ENCODE measurements around the gene TOM1L1.

The TOM1L1 gene

DNA sequence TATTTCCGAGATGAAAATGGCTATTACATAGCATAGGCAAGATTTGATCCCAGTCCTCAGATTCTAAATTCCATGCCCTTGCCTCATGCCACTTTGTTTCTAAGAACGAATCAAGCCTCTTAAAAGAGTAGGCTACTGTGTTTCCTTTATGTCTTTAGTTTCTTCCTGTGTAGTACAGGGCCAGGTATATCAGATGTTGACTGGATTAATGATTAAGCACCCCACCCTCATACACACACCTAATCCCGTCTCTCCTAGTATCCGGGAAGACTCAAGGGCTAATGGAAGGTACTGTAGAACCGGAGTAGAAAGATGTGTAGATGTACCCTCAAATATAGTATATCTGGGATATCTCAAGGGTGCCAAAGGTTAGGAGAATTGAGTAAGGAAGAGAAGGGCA is 6.7 kb downstream of the TOM1L1 start:
- H3K27me3 Mint-ChIP-seq: peaks cover 6% of the 10 kb centered on the region
- no peak overlapping the region for H3K4me3 Mint-ChIP-seq
- H3K4me1 Mint-ChIP-seq (ENCODE audit: low read depth): no peaks in the 10 kb centered on the region
- DNase-seq: no peak
- no peaks in the 10 kb centered on the region for H3K36me3 Mint-ChIP-seq (ENCODE audit: low read depth)
- H3K9me3 Mint-ChIP-seq: no peaks in the 10 kb centered on the region
- H3K27ac Mint-ChIP-seq: no peak overlapping the region

- H3K9me3 Mint-ChIP-seq: no peaks in the 10 kb centered on the region
- no peak overlapping the region for H3K4me3 Mint-ChIP-seq
- H3K27ac Mint-ChIP-seq: no peak overlapping the region
- no peaks in the 10 kb centered on the region for H3K4me1 Mint-ChIP-seq (ENCODE audit: low read depth)
- H3K27me3 Mint-ChIP-seq: no peaks in the 10 kb centered on the region
- no peak for DNase-seq
- H3K36me3 Mint-ChIP-seq (ENCODE audit: low read depth): no peaks in the 10 kb centered on the region
Observed at GRCh38 chr17:54909766-54910165, 9.1 kb downstream of the TOM1L1 start.

DNA sequence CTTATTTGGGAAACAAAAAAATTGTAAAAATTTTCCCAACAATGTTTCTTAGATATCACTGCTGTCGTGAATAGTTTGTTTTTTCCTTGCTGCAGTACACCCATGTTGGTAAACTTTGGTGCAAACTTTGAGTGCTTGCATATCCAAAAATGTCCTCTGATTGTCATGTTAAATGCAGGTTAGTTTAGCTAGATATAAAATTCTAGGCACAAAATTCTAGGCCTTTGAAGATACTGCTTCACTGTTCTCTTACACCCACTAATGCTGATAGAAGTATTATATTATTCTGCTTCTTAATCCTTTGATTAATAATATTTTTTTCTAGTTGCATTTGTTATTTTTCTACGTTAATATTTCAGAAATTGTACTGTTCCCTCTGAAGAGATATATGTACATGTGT is 16.1 kb downstream of the TOM1L1 start:
- no peak overlapping the region for H3K27ac Mint-ChIP-seq
- H3K4me1 Mint-ChIP-seq (ENCODE audit: low read depth): no peaks in the 10 kb centered on the region
- no peaks in the 10 kb centered on the region for H3K36me3 Mint-ChIP-seq (ENCODE audit: low read depth)
- H3K27me3 Mint-ChIP-seq: no peaks in the 10 kb centered on the region
- DNase-seq: no peak
- peaks cover 9% of the 10 kb centered on the region for H3K9me3 Mint-ChIP-seq
- H3K4me3 Mint-ChIP-seq: no peak overlapping the region

- H3K4me3 Mint-ChIP-seq: no peak overlapping the region
- peaks cover 9% of the 10 kb centered on the region for H3K9me3 Mint-ChIP-seq
- DNase-seq: no peak
- no peak overlapping the region for H3K27ac Mint-ChIP-seq
- no peaks in the 10 kb centered on the region for H3K4me1 Mint-ChIP-seq (ENCODE audit: low read depth)
- H3K27me3 Mint-ChIP-seq: peaks cover 4% of the 10 kb centered on the region
- no peaks in the 10 kb centered on the region for H3K36me3 Mint-ChIP-seq (ENCODE audit: low read depth)
Observed at GRCh38 chr17:54919425-54919824, 18.8 kb downstream of the TOM1L1 start.

- DNase-seq: no peak
- Mint-ChIP-seq H3K27ac (no peak overlapping the region), H3K4me1 (ENCODE audit: low read depth) (no peaks in the 10 kb centered on the region), H3K4me3 (no peak overlapping the region), H3K9me3 (peaks cover 9% of the 10 kb centered on the region), H3K36me3 (ENCODE audit: low read depth) (no peaks in the 10 kb centered on the region), H3K27me3 (peaks cover 4% of the 10 kb centered on the region)
Observed at GRCh38 chr17:54920819-54921218, 20.2 kb downstream of the TOM1L1 start.

- H3K4me1 Mint-ChIP-seq (ENCODE audit: low read depth): no peaks in the 10 kb centered on the region
- H3K27me3 Mint-ChIP-seq: peaks cover 10% of the 10 kb centered on the region
- H3K4me3 Mint-ChIP-seq: no peak overlapping the region
- DNase-seq: no peak
- no peaks in the 10 kb centered on the region for H3K9me3 Mint-ChIP-seq
- no peaks in the 10 kb centered on the region for H3K36me3 Mint-ChIP-seq (ENCODE audit: low read depth)
- no peak overlapping the region for H3K27ac Mint-ChIP-seq
Observed at GRCh38 chr17:54924405-54924804, 23.8 kb downstream of the TOM1L1 start.

- no peaks in the 10 kb centered on the region for H3K4me1 Mint-ChIP-seq (ENCODE audit: low read depth)
- H3K4me3 Mint-ChIP-seq: no peak overlapping the region
- H3K27ac Mint-ChIP-seq: no peak overlapping the region
- no peaks in the 10 kb centered on the region for H3K9me3 Mint-ChIP-seq
- no peak for DNase-seq
- no peaks in the 10 kb centered on the region for H3K36me3 Mint-ChIP-seq (ENCODE audit: low read depth)
- H3K27me3 Mint-ChIP-seq: peaks cover 14% of the 10 kb centered on the region
Observed at GRCh38 chr17:54927525-54927924, 26.9 kb downstream of the TOM1L1 start.

DNA sequence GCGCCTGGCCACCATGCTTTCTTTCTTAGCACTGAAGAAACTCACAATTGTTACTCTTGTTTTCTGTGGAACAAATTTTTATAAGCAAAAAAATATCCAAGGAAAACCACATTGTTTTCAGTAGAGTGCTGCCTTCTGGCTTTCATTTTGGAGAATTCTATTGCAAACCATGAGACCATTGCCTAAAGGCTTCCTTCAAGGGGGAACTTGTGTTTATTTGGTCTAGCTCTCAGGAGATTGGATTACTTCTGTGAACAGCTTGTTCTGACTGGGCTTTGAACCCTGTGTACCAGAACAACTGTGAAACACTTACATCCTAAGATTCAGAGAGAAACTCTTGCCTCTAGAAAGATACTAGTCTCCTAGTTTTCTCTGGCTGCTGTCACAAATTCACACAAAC is 32.1 kb downstream of the TOM1L1 start:
- Mint-ChIP-seq H3K36me3 (ENCODE audit: low read depth) (no peaks in the 10 kb centered on the region), H3K4me1 (ENCODE audit: low read depth) (no peaks in the 10 kb centered on the region), H3K27me3 (peaks cover 12% of the 10 kb centered on the region), H3K4me3 (no peak overlapping the region), H3K9me3 (no peaks in the 10 kb centered on the region), H3K27ac (no peak overlapping the region)
- DNase-seq: no peak

DNA sequence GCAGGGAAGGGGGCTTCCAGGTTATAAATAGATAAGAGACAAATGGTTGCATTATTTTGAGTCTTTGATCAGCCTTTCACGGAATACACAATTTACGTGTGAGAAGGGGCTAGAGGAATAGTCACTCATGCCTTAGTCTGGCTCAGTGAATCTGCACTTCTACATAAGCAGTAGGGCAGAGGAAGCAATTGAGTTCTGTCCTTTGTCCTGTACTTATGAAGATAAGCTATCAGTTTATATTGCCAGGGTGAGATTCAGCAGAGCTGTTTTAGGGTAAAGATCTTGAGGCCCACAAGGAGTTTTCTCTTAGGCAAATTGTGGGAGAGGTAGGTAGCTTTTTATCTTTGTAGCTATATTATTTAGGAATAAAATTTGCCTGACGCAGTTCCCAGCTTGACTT is 33.3 kb downstream of the TOM1L1 start:
- H3K27ac Mint-ChIP-seq: no peak overlapping the region
- no peaks in the 10 kb centered on the region for H3K36me3 Mint-ChIP-seq (ENCODE audit: low read depth)
- no peak overlapping the region for H3K4me3 Mint-ChIP-seq
- peaks cover 9% of the 10 kb centered on the region for H3K27me3 Mint-ChIP-seq
- no peaks in the 10 kb centered on the region for H3K9me3 Mint-ChIP-seq
- DNase-seq: no peak
- no peaks in the 10 kb centered on the region for H3K4me1 Mint-ChIP-seq (ENCODE audit: low read depth)

- Mint-ChIP-seq H3K4me3 (no peak overlapping the region), H3K36me3 (ENCODE audit: low read depth) (no peaks in the 10 kb centered on the region), H3K27me3 (peaks cover 8% of the 10 kb centered on the region), H3K27ac (no peak overlapping the region), H3K4me1 (ENCODE audit: low read depth) (no peaks in the 10 kb centered on the region), H3K9me3 (no peaks in the 10 kb centered on the region)
- DNase-seq: no peak
Observed at GRCh38 chr17:54935471-54935870, 34.8 kb downstream of the TOM1L1 start.

DNA sequence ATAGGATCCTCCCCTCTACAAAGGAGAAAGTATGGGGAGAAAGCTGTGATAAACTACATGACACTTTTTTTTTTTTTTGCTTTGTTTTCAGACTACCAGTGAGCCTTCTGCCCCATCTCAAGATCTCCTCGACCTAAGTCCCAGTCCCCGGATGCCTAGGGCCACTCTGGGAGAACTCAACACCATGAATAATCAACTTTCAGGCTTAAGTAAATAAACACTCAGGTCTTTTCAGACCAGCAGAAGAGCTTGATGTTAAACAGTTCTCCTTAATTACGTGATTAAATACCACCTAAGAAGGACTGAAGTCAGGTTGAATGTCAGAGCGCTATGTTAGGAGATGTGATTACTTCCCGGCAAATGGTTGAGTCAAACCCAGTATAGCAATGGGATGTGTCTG is 36.4 kb downstream of the TOM1L1 start:
- no peak for DNase-seq
- Mint-ChIP-seq H3K9me3 (no peaks in the 10 kb centered on the region), H3K4me1 (ENCODE audit: low read depth) (no peaks in the 10 kb centered on the region), H3K27me3 (peaks cover 7% of the 10 kb centered on the region), H3K4me3 (no peak overlapping the region), H3K36me3 (ENCODE audit: low read depth) (no peaks in the 10 kb centered on the region), H3K27ac (no peak overlapping the region)

DNA sequence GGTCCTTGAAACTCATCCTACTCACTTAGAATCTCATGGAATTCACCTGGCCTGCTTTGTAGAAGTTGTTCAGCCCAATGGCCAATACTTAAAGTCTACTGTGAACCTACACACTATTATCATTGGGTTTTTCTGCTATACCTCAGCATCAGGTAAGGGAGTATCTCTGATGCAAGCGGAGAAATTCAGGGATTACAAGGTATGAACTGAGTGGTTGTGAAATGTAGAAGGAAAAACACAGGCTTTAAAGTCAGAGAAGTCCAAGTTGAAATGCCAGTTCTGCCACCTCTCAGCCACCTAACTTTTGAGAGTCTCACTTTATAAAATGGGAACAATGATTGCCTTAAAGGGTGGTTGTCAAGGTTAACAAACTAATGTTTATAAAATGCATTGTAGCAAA is 36.8 kb downstream of the TOM1L1 start:
- H3K36me3 Mint-ChIP-seq (ENCODE audit: low read depth): no peaks in the 10 kb centered on the region
- H3K27ac Mint-ChIP-seq: no peak overlapping the region
- H3K4me3 Mint-ChIP-seq: no peak overlapping the region
- DNase-seq: no peak
- H3K27me3 Mint-ChIP-seq: peaks cover 4% of the 10 kb centered on the region
- H3K9me3 Mint-ChIP-seq: no peaks in the 10 kb centered on the region
- H3K4me1 Mint-ChIP-seq (ENCODE audit: low read depth): no peaks in the 10 kb centered on the region

GRCh38 chr17:54941285-54941684 is 40.6 kb downstream of the TOM1L1 start:
- no peak overlapping the region for H3K27ac Mint-ChIP-seq
- no peaks in the 10 kb centered on the region for H3K9me3 Mint-ChIP-seq
- H3K27me3 Mint-ChIP-seq: no peaks in the 10 kb centered on the region
- no peak overlapping the region for H3K4me3 Mint-ChIP-seq
- peaks cover 1% of the 10 kb centered on the region for H3K4me1 Mint-ChIP-seq (ENCODE audit: low read depth)
- no peaks in the 10 kb centered on the region for H3K36me3 Mint-ChIP-seq (ENCODE audit: low read depth)
- no peak for DNase-seq

- Mint-ChIP-seq H3K36me3 (ENCODE audit: low read depth) (no peaks in the 10 kb centered on the region), H3K9me3 (no peaks in the 10 kb centered on the region), H3K4me1 (ENCODE audit: low read depth) (peaks cover 5% of the 10 kb centered on the region), H3K27ac (no peak overlapping the region), H3K27me3 (peaks cover 14% of the 10 kb centered on the region), H3K4me3 (no peak overlapping the region)
- DNase-seq: no peak
Observed at GRCh38 chr17:54944796-54945195, 44.1 kb downstream of the TOM1L1 start.

GRCh38 chr17:54945231-54945630 is 44.6 kb downstream of the TOM1L1 start:
- DNase-seq: no peak
- H3K27me3 Mint-ChIP-seq: peaks cover 14% of the 10 kb centered on the region
- H3K36me3 Mint-ChIP-seq (ENCODE audit: low read depth): no peaks in the 10 kb centered on the region
- peaks cover 5% of the 10 kb centered on the region for H3K4me1 Mint-ChIP-seq (ENCODE audit: low read depth)
- no peaks in the 10 kb centered on the region for H3K9me3 Mint-ChIP-seq
- no peak overlapping the region for H3K27ac Mint-ChIP-seq
- no peak overlapping the region for H3K4me3 Mint-ChIP-seq

DNA sequence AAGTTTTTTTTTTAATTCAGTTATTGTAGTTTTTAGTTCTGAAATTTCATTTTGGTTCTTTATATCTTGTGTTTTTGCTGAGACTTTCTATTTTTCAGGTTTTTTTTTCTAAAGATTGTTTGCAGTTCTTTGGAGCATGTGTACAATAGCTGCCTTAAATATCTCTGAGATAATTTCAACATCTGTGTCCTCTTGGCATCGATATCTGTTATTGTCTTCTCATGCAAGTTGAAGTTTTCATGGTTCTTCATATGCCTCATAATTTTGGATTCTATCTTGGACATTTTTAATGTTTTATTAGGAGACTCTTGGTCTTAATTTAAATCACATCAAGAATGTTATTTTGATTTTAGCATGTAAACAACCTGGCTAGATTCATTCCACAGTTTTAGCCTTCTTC is 45.0 kb downstream of the TOM1L1 start:
- Mint-ChIP-seq H3K4me3 (no peak overlapping the region), H3K9me3 (no peaks in the 10 kb centered on the region), H3K27me3 (peaks cover 14% of the 10 kb centered on the region), H3K27ac (no peak overlapping the region), H3K36me3 (ENCODE audit: low read depth) (no peaks in the 10 kb centered on the region), H3K4me1 (ENCODE audit: low read depth) (peaks cover 5% of the 10 kb centered on the region)
- DNase-seq: no peak
